Glutamatergic neuron (in vitro differentiated cells): ENCODE measurements around the gene SLC40A1. TPM values are rescaled to one million over a fixed set of nuclear protein-coding genes. Genes with fewer than 3 reads are reported as not detected.

ENCODE experiments used
- DNase-seq: peaks from one replicate; pipeline ENCODE4 v3.0.0; 2022
- H3K27ac Mint-ChIP-seq: one replicate; pipeline ENCODE4 v1.8.0; 2020; ENCODE audit warnings: mild to moderate bottlenecking, mixed read lengths, inconsistent platforms; ENCODE audit not compliant: unreplicated experiment
- H3K27me3 Mint-ChIP-seq: one replicate; pipeline ENCODE4 v1.8.0; 2020; ENCODE audit warnings: mild to moderate bottlenecking, moderate library complexity, mixed read lengths, inconsistent platforms; ENCODE audit not compliant: unreplicated experiment
- H3K36me3 Mint-ChIP-seq: one replicate; pipeline ENCODE4 v1.8.0; 2020; ENCODE audit warnings: mild to moderate bottlenecking, mixed read lengths, inconsistent platforms; ENCODE audit not compliant: unreplicated experiment
- H3K4me1 Mint-ChIP-seq: one replicate; pipeline ENCODE4 v1.8.0; 2020; ENCODE audit warnings: mild to moderate bottlenecking, low read depth, mixed read lengths, inconsistent platforms; ENCODE audit not compliant: unreplicated experiment
- H3K4me3 Mint-ChIP-seq: one replicate; pipeline ENCODE4 v1.8.0; 2020; ENCODE audit warnings: mild to moderate bottlenecking, mixed read lengths, inconsistent platforms; ENCODE audit not compliant: unreplicated experiment
- H3K9me3 Mint-ChIP-seq: one replicate; pipeline ENCODE4 v1.8.0; 2020; ENCODE audit warnings: mild to moderate bottlenecking, moderate library complexity, mixed read lengths, inconsistent platforms; ENCODE audit not compliant: unreplicated experiment
- total RNA-seq: library from RNA; stranded (reverse); fragmentation: NEBNext Ultra II Directional; extraction: Animal tissue kit (Norgen Biotek cat#: 25700); gene quantifications from one replicate; pipeline ENCODE4 v1.2.1, GENCODE V29; 2021; ENCODE audit not compliant: unreplicated experiment
- TF ChIP-seq, protein P1 (sequence below): fragments of 200-600 bp; sonication (generic); IDR thresholded peaks from one replicate; pipeline ENCODE4 v1.5.0; 2021; ENCODE audit not compliant: partially characterized antibody, unreplicated experiment

SLC40A1 gene
- total RNA-seq, 1 donor from 2014 or later: 0.56 TPM

DNA sequence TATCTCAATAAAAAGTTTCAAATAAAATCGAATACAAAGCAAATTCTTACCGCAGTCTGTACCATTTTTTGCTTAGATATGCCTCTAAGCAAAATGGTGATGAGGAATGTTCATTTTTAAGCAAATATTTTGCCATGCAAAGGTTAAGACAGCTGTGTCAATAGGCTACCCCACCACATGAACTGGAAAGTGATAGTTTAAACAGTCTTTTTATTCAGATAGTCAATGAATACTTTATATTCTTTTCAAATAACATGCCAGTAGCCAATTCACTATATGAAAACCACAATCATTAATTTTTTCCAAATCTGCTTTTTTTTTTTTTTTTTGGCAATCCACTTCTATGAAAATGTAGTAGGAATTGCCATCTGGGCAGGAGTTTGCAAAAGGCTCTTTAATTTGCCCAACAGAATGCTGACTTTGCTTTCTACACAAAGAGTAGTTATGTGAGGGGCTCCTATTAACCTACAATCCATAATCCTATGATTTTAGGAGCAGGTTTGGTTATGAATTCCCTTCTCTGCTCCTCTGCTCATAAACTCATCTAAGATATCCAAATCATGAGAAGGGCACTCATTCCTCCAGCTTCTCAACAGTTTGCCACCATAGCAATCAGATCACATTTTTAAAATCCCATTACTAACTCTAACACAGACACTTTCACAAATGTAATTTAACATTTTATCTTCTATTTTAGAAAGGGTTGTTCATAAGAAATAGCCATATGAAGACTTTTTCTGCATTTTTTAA lies 69.2 kb downstream of the SLC40A1 start:
- H3K27me3 Mint-ChIP-seq: no peaks in the 10 kb centered on the region
- H3K27ac Mint-ChIP-seq: no peak overlapping the region
- TF ChIP-seq, protein P1, sequence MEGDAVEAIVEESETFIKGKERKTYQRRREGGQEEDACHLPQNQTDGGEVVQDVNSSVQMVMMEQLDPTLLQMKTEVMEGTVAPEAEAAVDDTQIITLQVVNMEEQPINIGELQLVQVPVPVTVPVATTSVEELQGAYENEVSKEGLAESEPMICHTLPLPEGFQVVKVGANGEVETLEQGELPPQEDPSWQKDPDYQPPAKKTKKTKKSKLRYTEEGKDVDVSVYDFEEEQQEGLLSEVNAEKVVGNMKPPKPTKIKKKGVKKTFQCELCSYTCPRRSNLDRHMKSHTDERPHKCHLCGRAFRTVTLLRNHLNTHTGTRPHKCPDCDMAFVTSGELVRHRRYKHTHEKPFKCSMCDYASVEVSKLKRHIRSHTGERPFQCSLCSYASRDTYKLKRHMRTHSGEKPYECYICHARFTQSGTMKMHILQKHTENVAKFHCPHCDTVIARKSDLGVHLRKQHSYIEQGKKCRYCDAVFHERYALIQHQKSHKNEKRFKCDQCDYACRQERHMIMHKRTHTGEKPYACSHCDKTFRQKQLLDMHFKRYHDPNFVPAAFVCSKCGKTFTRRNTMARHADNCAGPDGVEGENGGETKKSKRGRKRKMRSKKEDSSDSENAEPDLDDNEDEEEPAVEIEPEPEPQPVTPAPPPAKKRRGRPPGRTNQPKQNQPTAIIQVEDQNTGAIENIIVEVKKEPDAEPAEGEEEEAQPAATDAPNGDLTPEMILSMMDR: no peak
- no peaks in the 10 kb centered on the region for H3K9me3 Mint-ChIP-seq
- peaks cover 7% of the 10 kb centered on the region for H3K36me3 Mint-ChIP-seq
- no peak overlapping the region for H3K4me3 Mint-ChIP-seq
- DNase-seq: no peak
- H3K4me1 Mint-ChIP-seq: no peaks in the 10 kb centered on the region

Other genes starting within 250 kb of the SLC40A1 start
- gene WDR75, start 139.3 kb downstream of the SLC40A1 start, total RNA-seq: 41.4 TPM
- 39.9 TPM for gene ASNSD1, start 80.7 kb upstream of the SLC40A1 start, total RNA-seq
- gene ANKAR, start 93.9 kb upstream of the SLC40A1 start, total RNA-seq: 3.6 TPM
- 12.5 TPM for gene OSGEPL1, start 182.0 kb upstream of the SLC40A1 start, total RNA-seq
- gene ORMDL1, start 203.6 kb upstream of the SLC40A1 start, total RNA-seq: 55.1 TPM
- gene PMS1, start 203.7 kb upstream of the SLC40A1 start, total RNA-seq: 45.0 TPM